PC-9 (cell line): ENCODE results near the gene GRM7. TPM values are rescaled to one million over a fixed set of nuclear protein-coding genes. Genes with fewer than 3 reads are reported as not detected.

Source experiments
- BruUV-seq: library from RNA; stranded (reverse); fragments of 400-500 nt; replicated peaks from 2 replicates; lab custom pipeline; 2021; lab: Mats Ljungman, UMichigan
- CTCF ChIA-PET: fragments of 300-600 bp; sonication (Branson Sonifier 250); formaldehyde crosslinking; loops from one replicate; lab custom pipeline; 2022; ENCODE audit warnings: antibody characterized with exemption; lab: Charles Lee
- POLR2A ChIA-PET: fragments of 300-600 bp; sonication (Branson Sonifier 250); formaldehyde crosslinking; loops from one replicate; lab custom pipeline; 2022; ENCODE audit warnings: antibody characterized with exemption; ENCODE audit not compliant: unreplicated experiment; lab: Charles Lee
- DNase-seq, 2 experiments: peaks; one replicate each; pipeline versions ENCODE4 v3.0.0 to v3.0.0-alpha.2; 2015 to 2022; ENCODE audit warnings: mixed read lengths in 1 of 2
- H2AFZ ChIP-seq: fragments of 200-600 bp; sonication (generic); 2 replicates; pipeline ENCODE4 v1.8.1; 2017; ENCODE audit warnings: antibody characterized with exemption
- H3F3A ChIP-seq: fragments of 200-600 bp; sonication (generic); 2 replicates; pipeline ENCODE4 v1.8.1; 2017; ENCODE audit warnings: antibody characterized with exemption, mild to moderate bottlenecking, low read depth; ENCODE audit not compliant: insufficient read depth
- H3K27ac ChIP-seq: fragments of 200-600 bp; sonication (generic); 2 replicates; pipeline ENCODE4 v1.6.1; 2016; ENCODE audit warnings: mixed run types
- H3K27me3 ChIP-seq: fragments of 200-600 bp; sonication (generic); 2 replicates; pipeline ENCODE4 v1.6.1; 2016; ENCODE audit warnings: low read depth, mixed run types; ENCODE audit not compliant: insufficient read depth
- H3K36me3 ChIP-seq: fragments of 200-600 bp; sonication (generic); 2 replicates; pipeline ENCODE4 v1.6.1; 2016; ENCODE audit warnings: low read depth, mixed run types
- H3K4me1 ChIP-seq: fragments of 200-600 bp; sonication (generic); replicated peaks from 2 replicates; pipeline ENCODE4 v1.6.1; 2016; ENCODE audit warnings: mixed run types; ENCODE audit not compliant: insufficient read depth
- H3K4me2 ChIP-seq: fragments of 200-600 bp; sonication (generic); 2 replicates; pipeline ENCODE4 v1.6.1; 2017; ENCODE audit warnings: mixed run types
- H3K4me3 ChIP-seq: fragments of 200-600 bp; sonication (generic); 2 replicates; pipeline ENCODE4 v1.6.1; 2016; ENCODE audit warnings: mixed run types
- H3K79me2 ChIP-seq: fragments of 200-600 bp; sonication (generic); 2 replicates; pipeline ENCODE4 v1.6.1; 2017; ENCODE audit warnings: low read depth, mixed run types
- H3K9me2 ChIP-seq: fragments of 200-600 bp; sonication (generic); 2 replicates; pipeline ENCODE4 v1.8.1; 2017; ENCODE audit warnings: mild to moderate bottlenecking; ENCODE audit not compliant: insufficient read depth
- H3K9me3 ChIP-seq: fragments of 200-600 bp; sonication (generic); 2 replicates; pipeline ENCODE4 v1.8.1; 2016; ENCODE audit warnings: low read depth; ENCODE audit not compliant: insufficient read depth
- H4K20me1 ChIP-seq: fragments of 200-600 bp; sonication (generic); 2 replicates; pipeline ENCODE4 v1.8.1; 2017; ENCODE audit not compliant: insufficient read depth
- CTCF ChIP-seq: fragments of 200-600 bp; sonication (generic); conservative IDR thresholded peaks from 2 replicates; pipeline ENCODE4 v1.6.1; 2017; ENCODE audit warnings: mixed run types, antibody characterized with exemption, mild to moderate bottlenecking, moderate library complexity
- EZH2 ChIP-seq: fragments of 200-600 bp; sonication (generic); IDR thresholded peaks from 2 replicates; pipeline ENCODE4 v1.8.0; 2017; ENCODE audit warnings: antibody characterized with exemption, low read depth
- intact Hi-C: fragments of 100-400 bp; cut with micrococcal nuclease; formaldehyde crosslinking; loops from one replicate; pipeline ENCODE4 v1.10.0; 2022; ENCODE audit not compliant: unreplicated experiment
- total RNA-seq: library from RNA; stranded (reverse); gene quantifications from 2 replicates; pipeline ENCODE4 v1.2.3, GENCODE V29; 2021

GRM7 gene
- total RNA-seq, 1 experiment from 2014 or later = not detected

GRCh38 chr3:7166460-7166859, 305.5 kb downstream of the GRM7 start:
- no peak overlapping the region for H3K27ac ChIP-seq
- CTCF ChIA-PET = no interaction called here
- BruUV-seq = no TSS peak
- intact Hi-C loops = no loop called here
- TF ChIP-seq CTCF (no peak), EZH2 (no peak)
- H3K79me2 ChIP-seq = no peaks in the 10 kb centered on the region
- H4K20me1 ChIP-seq = 0 out of 2 replicates have a peak, but pooled peaks cover 2% of the 10 kb centered on the region
- H3K9me3 ChIP-seq = no peaks in the 10 kb centered on the region
- no peaks in the 10 kb centered on the region for H3K4me1 ChIP-seq
- 0 out of 2 replicates have a peak, but pooled peaks cover 6% of the 10 kb centered on the region for H3K27me3 ChIP-seq
- no peak overlapping the region for H3K4me3 ChIP-seq
- H3K36me3 ChIP-seq = no peaks in the 10 kb centered on the region
- no peak overlapping the region for H3K4me2 ChIP-seq
- POLR2A ChIA-PET = no interaction called here
- no peak for DNase-seq
- no peaks in the 10 kb centered on the region for H3F3A ChIP-seq
- H3K9me2 ChIP-seq = no peaks in the 10 kb centered on the region
- no peak overlapping the region for H2AFZ ChIP-seq

GRCh38 chr3:7171493-7171892, 310.6 kb downstream of the GRM7 start:
- H3F3A ChIP-seq = no peaks in the 10 kb centered on the region

GRCh38 chr3:7172996-7173395, 312.1 kb downstream of the GRM7 start:
- Histone ChIP-seq H3K36me3 (no peaks in the 10 kb centered on the region), H4K20me1 (no peaks in the 10 kb centered on the region), H3K4me1 (no peaks in the 10 kb centered on the region), H3K79me2 (no peaks in the 10 kb centered on the region), H3K9me2 (no peaks in the 10 kb centered on the region), H3K4me2 (no peak overlapping the region), H3K27me3 (0 out of 2 replicates have a peak, but pooled peaks cover 6% of the 10 kb centered on the region), H3K27ac (no peak overlapping the region), H3K9me3 (no peaks in the 10 kb centered on the region), H3K4me3 (no peak overlapping the region), H3F3A (no peaks in the 10 kb centered on the region), H2AFZ (no peak overlapping the region)
- TF ChIP-seq CTCF (no peak), EZH2 (no peak)
- ChIA-PET CTCF (no interaction called here), POLR2A (no interaction called here)
- no TSS peak for BruUV-seq
- intact Hi-C loops = no loop called here
- no peak for DNase-seq

More at GRCh38 chr3:7171493-7171892, 310.6 kb downstream of the GRM7 start:
- intact Hi-C loops = no loop called here
- Histone ChIP-seq H3K27ac (no peak overlapping the region), H3K4me1 (no peaks in the 10 kb centered on the region), H3K36me3 (no peaks in the 10 kb centered on the region), H3K27me3 (0 out of 2 replicates have a peak, but pooled peaks cover 6% of the 10 kb centered on the region), H3K9me2 (no peaks in the 10 kb centered on the region), H2AFZ (no peak overlapping the region), H3K4me2 (no peak overlapping the region), H3K4me3 (no peak overlapping the region), H4K20me1 (no peaks in the 10 kb centered on the region), H3K79me2 (no peaks in the 10 kb centered on the region), H3K9me3 (no peaks in the 10 kb centered on the region)
- no TSS peak for BruUV-seq
- no peak for DNase-seq
- ChIA-PET CTCF (no interaction called here), POLR2A (no interaction called here)
- TF ChIP-seq EZH2 (no peak), CTCF (no peak)
